NOMO-1 treated with DMSO at 0.1 percent for 48 hours (cell line): ENCODE data around the gene NHS.
A peak's percentile ranks its signal among the peaks of the same experiment; 100 is the strongest.
"Not testable (repeated sequence)": the region's sequence is repeated elsewhere in the genome, so short reads cannot be mapped to it uniquely, and the experiment has no call there.

Experiments
- DNase-seq: peaks from one replicate; lab custom pipeline; 2025; ENCODE audit not compliant: unreplicated experiment; lab: John Stamatoyannopoulos, UW

The NHS gene

GRCh38 chrX:17542123-17542522 lies 167.1 kb downstream of the NHS start:
- no peak for DNase-seq

- DNase-seq: no peak
Measured at GRCh38 chrX:17544821-17545220, 169.8 kb downstream of the NHS start.

- no peak for DNase-seq
Measured at GRCh38 chrX:17546356-17546755, 171.4 kb downstream of the NHS start.

- no peak for DNase-seq
Measured at GRCh38 chrX:17547658-17548057, 172.7 kb downstream of the NHS start.

- DNase-seq: no peak
Measured at GRCh38 chrX:17549107-17549651, 174.2 kb downstream of the NHS start.

- DNase-seq: no peak
Measured at GRCh38 chrX:17550011-17550410, 175.0 kb downstream of the NHS start.

- DNase-seq: no peak
Measured at GRCh38 chrX:17552044-17552650, 177.1 kb downstream of the NHS start.

GRCh38 chrX:17553469-17553868 lies 178.5 kb downstream of the NHS start:
- no peak for DNase-seq

- no peak for DNase-seq
Measured at GRCh38 chrX:17553961-17554482, 179.0 kb downstream of the NHS start.

- no peak for DNase-seq
Measured at GRCh38 chrX:17554914-17555313, 179.9 kb downstream of the NHS start.

- no peak for DNase-seq
Measured at GRCh38 chrX:17555846-17556245, 180.8 kb downstream of the NHS start.

GRCh38 chrX:17559728-17560379 lies 184.9 kb downstream of the NHS start:
- no peak for DNase-seq

GRCh38 chrX:17560385-17560784 lies 185.4 kb downstream of the NHS start:
- DNase-seq: no peak

- no peak for DNase-seq
Measured at GRCh38 chrX:17563076-17563475, 188.1 kb downstream of the NHS start.

- no peak for DNase-seq
Measured at GRCh38 chrX:17563515-17563914, 188.5 kb downstream of the NHS start.

GRCh38 chrX:17564689-17565409 lies 189.8 kb downstream of the NHS start:
- DNase-seq: peak; percentile 55

- no peak for DNase-seq
Measured at GRCh38 chrX:17566740-17567139, 191.7 kb downstream of the NHS start.

- no peak for DNase-seq
Measured at GRCh38 chrX:17567187-17567586, 192.2 kb downstream of the NHS start.

GRCh38 chrX:17567821-17568220 lies 192.8 kb downstream of the NHS start:
- no peak for DNase-seq

GRCh38 chrX:17568804-17569203 lies 193.8 kb downstream of the NHS start:
- not testable (repeated sequence) for DNase-seq

GRCh38 chrX:17579026-17579425 lies 204.0 kb downstream of the NHS start:
- DNase-seq: no peak
